Smooth muscle cell (in vitro differentiated cells): ENCODE data around the gene RAB12. TPM values are rescaled to one million over a fixed set of nuclear protein-coding genes. Genes with fewer than 3 reads are reported as not detected.
"Not testable (repeated sequence)": the region's sequence is repeated elsewhere in the genome, so short reads cannot be mapped to it uniquely, and the experiment has no call there.

Experiments used
- DNase-seq: peaks from one replicate; lab custom pipeline; 2025; ENCODE audit not compliant: unreplicated experiment; lab: John Stamatoyannopoulos, UW
- H2AFZ ChIP-seq: fragments of 200-600 bp; sonication (generic); 2 replicates; pipeline ENCODE4 v1.6.0; 2016; ENCODE audit warnings: antibody characterized with exemption, low read depth, mild to moderate bottlenecking
- H3F3A ChIP-seq: fragments of 200-600 bp; sonication (generic); 2 replicates; pipeline ENCODE4 v1.6.0; 2017; ENCODE audit warnings: antibody characterized with exemption, low read depth
- H3K27ac ChIP-seq: fragments of 200-600 bp; sonication (generic); 2 replicates; pipeline ENCODE4 v1.5.1; 2016; ENCODE audit warnings: low read depth, mild to moderate bottlenecking
- H3K27me3 ChIP-seq: fragments of 200-600 bp; sonication (generic); 2 replicates; pipeline ENCODE4 v1.6.1; 2016; ENCODE audit warnings: low read depth, mild to moderate bottlenecking
- H3K36me3 ChIP-seq: fragments of 200-600 bp; sonication (generic); 2 replicates; pipeline ENCODE4 v1.5.1; 2016; ENCODE audit warnings: low read depth
- H3K4me1 ChIP-seq: fragments of 200-600 bp; sonication (generic); 2 replicates; pipeline ENCODE4 v1.5.1; 2016; ENCODE audit warnings: low read depth
- H3K4me2 ChIP-seq: fragments of 200-600 bp; sonication (generic); 2 replicates; pipeline ENCODE4 v1.6.0; 2016; ENCODE audit warnings: mild to moderate bottlenecking
- H3K4me3 ChIP-seq: fragments of 200-600 bp; sonication (generic); 2 replicates; pipeline ENCODE4 v1.5.1; 2016; ENCODE audit warnings: mild to moderate bottlenecking
- H3K79me2 ChIP-seq: fragments of 200-600 bp; sonication (generic); 2 replicates; pipeline ENCODE4 v1.6.0; 2016; ENCODE audit warnings: low read depth, mild to moderate bottlenecking
- H3K9ac ChIP-seq: fragments of 200-600 bp; sonication (generic); 2 replicates; pipeline ENCODE4 v1.6.0; 2016; ENCODE audit warnings: low read depth
- H3K9me3 ChIP-seq: fragments of 200-600 bp; sonication (generic); replicated peaks from 2 replicates; pipeline ENCODE4 v1.5.1; 2016; ENCODE audit warnings: low read depth
- H4K20me1 ChIP-seq: fragments of 200-600 bp; sonication (generic); 2 replicates; pipeline ENCODE4 v1.6.0; 2016; ENCODE audit warnings: low read depth
- WGBS: methylation state at CpG from one replicate; pipeline ENCODE4 v1.1.7; 2016; ENCODE audit warnings: low lambda C conversion rate; 5-methylcytosine and 5-hydroxymethylcytosine counted together
- polyA plus RNA-seq: library from polyadenylated mRNA; unstranded; fragments of >200 nt; fragmentation: Nextera tagmentation; extraction: Ambion mirVana; gene quantifications from 2 replicates; pipeline ENCODE4 v1.2.1, GENCODE V29; 2016
- total RNA-seq: library from RNA; depleted of rRNA; stranded (reverse); fragments of >200 nt; gene quantifications from 2 replicates; pipeline ENCODE4 v1.2.3, GENCODE V29; 2014
- TF ChIP-seq, protein P1 (sequence below): fragments of 200-600 bp; sonication (generic); IDR thresholded peaks from 2 replicates; pipeline ENCODE4 v1.5.1; 2017; ENCODE audit warnings: borderline replicate concordance, mild to moderate bottlenecking, antibody characterized with exemption; ENCODE audit not compliant: insufficient read depth, poor library complexity, severe bottlenecking

The RAB12 gene
- total and polyA plus RNA-seq, 2 experiments from 2014 or later: 5.0 to 53.8 TPM

DNA sequence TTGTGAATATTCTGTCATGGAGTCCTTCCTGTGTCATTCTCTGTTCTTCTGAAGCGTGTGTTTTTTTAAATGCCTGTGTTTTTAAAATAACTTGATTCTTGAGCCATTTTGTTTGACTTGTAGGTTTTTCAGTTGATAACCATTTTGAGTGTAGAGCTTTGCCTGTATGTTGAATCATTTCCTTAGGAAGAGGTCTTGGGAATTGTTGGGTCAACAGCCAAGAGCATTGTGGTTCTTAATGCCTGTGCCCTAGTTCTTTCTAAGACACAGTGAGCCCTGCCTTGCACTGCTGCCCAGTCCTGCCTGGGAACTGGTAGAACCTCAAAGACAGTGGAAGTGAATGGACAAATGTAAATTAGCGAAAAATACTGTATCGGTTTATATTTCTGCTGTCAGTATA is 25.9 kb downstream of the RAB12 start:
- no peak overlapping the region for H3K4me2 ChIP-seq
- H3K9me3 ChIP-seq: no peaks in the 10 kb centered on the region
- H3K27ac ChIP-seq: no peak overlapping the region
- H3K4me1 ChIP-seq: no peaks in the 10 kb centered on the region
- H3K36me3 ChIP-seq: peaks cover 26% of the 10 kb centered on the region
- no peak overlapping the region for H3K4me3 ChIP-seq
- H3K9ac ChIP-seq: no peak overlapping the region
- TF ChIP-seq, protein P1, sequence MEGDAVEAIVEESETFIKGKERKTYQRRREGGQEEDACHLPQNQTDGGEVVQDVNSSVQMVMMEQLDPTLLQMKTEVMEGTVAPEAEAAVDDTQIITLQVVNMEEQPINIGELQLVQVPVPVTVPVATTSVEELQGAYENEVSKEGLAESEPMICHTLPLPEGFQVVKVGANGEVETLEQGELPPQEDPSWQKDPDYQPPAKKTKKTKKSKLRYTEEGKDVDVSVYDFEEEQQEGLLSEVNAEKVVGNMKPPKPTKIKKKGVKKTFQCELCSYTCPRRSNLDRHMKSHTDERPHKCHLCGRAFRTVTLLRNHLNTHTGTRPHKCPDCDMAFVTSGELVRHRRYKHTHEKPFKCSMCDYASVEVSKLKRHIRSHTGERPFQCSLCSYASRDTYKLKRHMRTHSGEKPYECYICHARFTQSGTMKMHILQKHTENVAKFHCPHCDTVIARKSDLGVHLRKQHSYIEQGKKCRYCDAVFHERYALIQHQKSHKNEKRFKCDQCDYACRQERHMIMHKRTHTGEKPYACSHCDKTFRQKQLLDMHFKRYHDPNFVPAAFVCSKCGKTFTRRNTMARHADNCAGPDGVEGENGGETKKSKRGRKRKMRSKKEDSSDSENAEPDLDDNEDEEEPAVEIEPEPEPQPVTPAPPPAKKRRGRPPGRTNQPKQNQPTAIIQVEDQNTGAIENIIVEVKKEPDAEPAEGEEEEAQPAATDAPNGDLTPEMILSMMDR: no peak
- H4K20me1 ChIP-seq: peaks cover 38% of the 10 kb centered on the region
- H3K79me2 ChIP-seq: peaks cover 11% of the 10 kb centered on the region
- 97% methylated on average over 3 of the region's 3 CpGs for WGBS
- peaks cover 4% of the 10 kb centered on the region for H3F3A ChIP-seq
- no peak for DNase-seq
- H2AFZ ChIP-seq: no peak overlapping the region
- no peaks in the 10 kb centered on the region for H3K27me3 ChIP-seq

DNA sequence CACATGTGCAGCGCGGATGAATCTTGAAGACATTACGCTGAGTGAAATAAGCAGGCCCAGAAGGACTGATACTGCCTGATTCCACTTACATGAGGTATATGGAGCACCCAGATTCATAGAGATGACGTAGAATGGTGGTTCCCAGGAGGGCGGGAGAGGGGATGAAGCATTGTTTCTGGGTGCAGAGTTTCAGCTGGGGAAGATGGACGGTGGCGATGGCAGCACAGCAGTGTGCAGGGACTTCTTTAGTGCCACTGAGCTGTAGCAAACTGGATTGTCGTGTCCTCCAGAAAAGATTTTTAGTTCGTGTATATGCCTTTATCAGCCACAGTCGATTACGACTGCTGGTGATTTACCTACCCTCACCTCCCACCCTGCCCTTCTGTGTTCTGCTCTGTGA is 30.5 kb downstream of the RAB12 start:
- H3K4me2 ChIP-seq: no peak overlapping the region
- peaks cover 4% of the 10 kb centered on the region for H3F3A ChIP-seq
- H3K36me3 ChIP-seq: peaks cover 18% of the 10 kb centered on the region
- TF ChIP-seq, protein P1: no peak
- no peak overlapping the region for H2AFZ ChIP-seq
- H3K79me2 ChIP-seq: no peaks in the 10 kb centered on the region
- no peak overlapping the region for H3K4me3 ChIP-seq
- H3K4me1 ChIP-seq: no peaks in the 10 kb centered on the region
- no peak overlapping the region for H3K27ac ChIP-seq
- no peaks in the 10 kb centered on the region for H4K20me1 ChIP-seq
- WGBS: 97% methylated on average over 11 of the region's 11 CpGs
- no peaks in the 10 kb centered on the region for H3K27me3 ChIP-seq
- H3K9me3 ChIP-seq: no peaks in the 10 kb centered on the region
- H3K9ac ChIP-seq: no peak overlapping the region
- no peak for DNase-seq

DNA sequence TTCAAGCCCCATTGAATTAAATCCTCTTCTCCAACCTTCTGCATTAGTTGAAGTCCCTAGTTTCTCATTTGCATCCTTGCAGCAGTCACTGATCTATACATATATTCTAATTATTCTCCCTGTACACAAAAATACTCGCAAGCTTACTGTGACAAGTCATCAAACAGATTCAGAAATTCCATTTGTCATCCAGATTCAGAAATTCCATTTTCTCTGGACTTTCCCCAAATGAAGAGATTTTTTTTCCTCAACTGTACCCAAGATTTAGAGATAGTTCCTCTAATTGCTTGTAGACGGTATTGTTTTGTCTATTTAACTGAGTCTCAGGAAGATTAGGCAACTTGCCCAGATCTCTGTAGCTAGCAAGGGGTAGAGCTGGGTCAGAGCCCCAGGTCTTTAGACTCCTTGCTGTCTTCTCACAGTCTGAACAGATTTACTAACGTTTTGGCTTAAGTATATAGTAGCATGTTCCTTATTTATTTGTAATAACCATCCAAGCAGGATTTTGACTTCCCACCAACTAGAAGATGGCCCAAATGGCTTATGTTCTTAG is 34.2 kb downstream of the RAB12 start:
- Histone ChIP-seq H3K9ac (no peak overlapping the region), H3K27me3 (no peaks in the 10 kb centered on the region), H3F3A (no peaks in the 10 kb centered on the region), H3K4me1 (no peaks in the 10 kb centered on the region), H3K36me3 (peaks cover 3% of the 10 kb centered on the region), H3K79me2 (no peaks in the 10 kb centered on the region), H2AFZ (no peak overlapping the region), H3K4me3 (no peak overlapping the region), H4K20me1 (no peaks in the 10 kb centered on the region), H3K27ac (no peak overlapping the region), H3K9me3 (no peaks in the 10 kb centered on the region), H3K4me2 (no peak overlapping the region)
- 77% methylated on average over 3 of the region's 3 CpGs for WGBS
- no peak for DNase-seq
- TF ChIP-seq, protein P1: no peak

DNA sequence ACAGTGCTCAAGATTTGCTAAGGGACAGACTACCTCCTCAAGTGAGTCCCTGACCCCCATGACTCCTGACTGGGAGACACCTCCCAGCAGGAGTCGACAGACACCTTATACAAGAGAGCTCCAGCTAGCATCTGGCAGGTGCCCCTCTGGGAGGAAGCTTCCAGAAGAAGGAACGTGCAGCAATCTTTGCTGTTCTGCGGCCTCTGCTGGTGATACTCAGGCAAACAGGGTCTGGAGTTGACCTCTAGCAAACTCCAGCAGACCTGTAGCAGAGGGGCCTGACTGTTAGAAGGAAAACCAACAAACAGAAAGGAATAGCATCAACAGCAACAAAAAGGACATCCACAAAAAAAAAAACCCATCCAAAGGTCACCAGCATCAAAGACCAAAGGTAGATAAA is 38.1 kb downstream of the RAB12 start:
- H3K4me3 ChIP-seq, H3K36me3 ChIP-seq, H3K27ac ChIP-seq, H3F3A ChIP-seq, H3K4me1 ChIP-seq, H3K79me2 ChIP-seq, H2AFZ ChIP-seq, H3K27me3 ChIP-seq, H3K9ac ChIP-seq, H3K4me2 ChIP-seq, H3K9me3 ChIP-seq, DNase-seq, H4K20me1 ChIP-seq: not testable (repeated sequence)
- 82% methylated on average over 3 of the region's 3 CpGs for WGBS

DNA sequence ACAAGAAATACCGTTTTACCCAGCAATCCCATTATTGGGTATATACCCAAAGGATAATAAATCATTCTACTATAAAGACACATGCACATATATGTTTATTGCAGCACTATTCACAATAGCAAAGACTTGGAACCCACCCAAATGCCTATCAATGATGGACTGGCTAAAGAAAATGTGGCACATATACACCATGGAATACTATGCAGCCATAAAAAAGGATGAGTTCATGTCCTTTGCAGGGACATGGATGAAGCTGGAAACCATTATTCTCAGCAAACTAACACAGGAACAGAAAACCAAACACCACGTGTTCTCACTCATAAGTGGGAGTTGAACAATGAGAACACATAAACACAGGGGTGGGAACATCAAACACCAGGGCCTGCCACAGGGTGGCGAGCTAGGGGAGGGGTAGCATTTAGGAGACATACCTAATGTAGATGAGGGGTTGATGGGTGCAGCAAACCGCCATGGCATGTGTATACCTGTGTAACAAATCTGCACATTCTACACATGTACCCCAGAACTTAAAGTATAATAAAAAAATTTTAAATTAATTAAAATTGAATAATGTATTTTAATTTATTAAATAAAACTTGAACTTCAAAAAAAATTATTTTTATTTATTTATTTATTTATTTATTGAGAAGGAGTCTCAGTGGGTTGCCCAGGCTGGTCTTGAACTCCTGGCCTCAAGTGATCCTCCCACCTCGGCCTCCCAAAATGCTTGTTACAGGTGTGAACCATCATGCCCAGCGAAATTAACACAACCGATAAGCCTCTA is 42.4 kb downstream of the RAB12 start:
- H4K20me1 ChIP-seq, H3K4me2 ChIP-seq, DNase-seq, H3K79me2 ChIP-seq, H2AFZ ChIP-seq, H3K9ac ChIP-seq, H3K27ac ChIP-seq, H3K4me3 ChIP-seq, H3F3A ChIP-seq, H3K36me3 ChIP-seq, H3K9me3 ChIP-seq, H3K4me1 ChIP-seq, H3K27me3 ChIP-seq: not testable (repeated sequence)
- 96% methylated on average over 7 of the region's 7 CpGs for WGBS
